Peyer's patch (tissue), 4 donors: ENCODE data around the gene SLMAP. TPM values are rescaled to one million over a fixed set of nuclear protein-coding genes. Genes with fewer than 3 reads are reported as not detected.

Experiments
- DNase-seq, 3 donors: peaks; one replicate each; pipeline ENCODE4 v3.0.0-alpha.2; 2017 to 2019
- H3K27ac ChIP-seq, 4 donors: fragments of 200-600 bp; sonication (generic); one replicate each; pipeline ENCODE4 v1.5.1; 2016 to 2019
- H3K27me3 ChIP-seq, 2 donors: fragments of 200-600 bp; sonication (generic); one replicate each; pipeline ENCODE4 v1.5.1; 2019
- H3K36me3 ChIP-seq, 3 donors: fragments of 200-600 bp; sonication (generic); one replicate each; pipeline ENCODE4 v1.5.1; 2016 to 2019
- H3K4me1 ChIP-seq, 4 donors: fragments of 200-600 bp; sonication (generic); one replicate each; pipeline ENCODE4 v1.5.1; 2016 to 2019
- H3K4me3 ChIP-seq, 4 donors: fragments of 200-600 bp; sonication (generic); 1 replicate in 3 of 4; 2 replicates in 1 of 4; pipeline ENCODE4 v1.5.1; 2016 to 2019; ENCODE audit warnings: mild to moderate bottlenecking in 1 of 4
- H3K9me3 ChIP-seq, 4 donors: fragments of 200-600 bp; sonication (generic); one replicate each; pipeline ENCODE4 v1.5.1; 2016 to 2019; ENCODE audit warnings: mild to moderate bottlenecking in 1 of 4
- POLR2A ChIP-seq, 2 donors: fragments of 450-650 bp; IDR thresholded peaks; one replicate each; pipeline ENCODE4 v1.5.1; 2017; ENCODE audit warnings: antibody characterized with exemption in 2 of 2, mild to moderate bottlenecking in 2 of 2, moderate library complexity in 2 of 2
- total RNA-seq, 4 donors: library from RNA; depleted of rRNA; stranded (reverse); fragments of >200 nt; gene quantifications; one replicate each; pipeline ENCODE4 v1.1.0, GENCODE V29; 2016
- TF ChIP-seq, protein P1 (sequence below), 6 experiments: fragments of 450-650 bp in 4 of 6; fragments of 200-600 bp in 2 of 6; sonication (generic) in 1 of 6; IDR thresholded peaks; one replicate each; pipeline ENCODE4 v1.5.1; 2017 to 2019; ENCODE audit warnings: antibody characterized with exemption in 6 of 6, mild to moderate bottlenecking in 3 of 6, moderate library complexity in 1 of 6

Gene SLMAP
- total RNA-seq, 4 donors from 2014 or later, result 80.8 to 215 (median 94.4) TPM

DNA sequence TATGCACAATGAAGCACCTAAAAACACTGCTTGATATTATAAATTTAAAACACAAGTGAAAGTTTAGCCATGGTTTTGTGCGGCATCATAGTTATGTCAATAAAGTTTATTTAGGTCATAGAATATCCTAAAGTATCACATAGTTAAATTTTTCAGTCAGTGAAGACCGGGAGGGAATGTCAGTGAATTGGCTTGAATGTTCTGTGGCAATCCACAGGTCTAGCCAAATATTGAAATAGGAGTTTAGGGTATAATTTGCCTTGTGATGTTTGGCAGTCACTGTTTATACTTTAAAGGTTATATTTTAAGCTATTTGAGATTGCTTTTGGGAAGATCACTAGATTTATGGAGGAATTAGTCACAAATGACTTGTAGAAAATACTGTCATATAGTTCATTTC lies 172.4 kb downstream of the SLMAP start:
- Histone ChIP-seq H3K36me3 (peaks cover 0 to 44% (median 0%) of the 10 kb centered on the region in 3 donors), H3K27ac (no peak overlapping the region), H3K27me3 (no peaks in the 10 kb centered on the region), H3K4me1 (no peaks in the 10 kb centered on the region), H3K4me3 (no peak overlapping the region), H3K9me3 (no peaks in the 10 kb centered on the region)
- TF ChIP-seq POLR2A (IDR thresholded peaks at IDR 0.05), result no peak
- DNase-seq, result no peak

DNA sequence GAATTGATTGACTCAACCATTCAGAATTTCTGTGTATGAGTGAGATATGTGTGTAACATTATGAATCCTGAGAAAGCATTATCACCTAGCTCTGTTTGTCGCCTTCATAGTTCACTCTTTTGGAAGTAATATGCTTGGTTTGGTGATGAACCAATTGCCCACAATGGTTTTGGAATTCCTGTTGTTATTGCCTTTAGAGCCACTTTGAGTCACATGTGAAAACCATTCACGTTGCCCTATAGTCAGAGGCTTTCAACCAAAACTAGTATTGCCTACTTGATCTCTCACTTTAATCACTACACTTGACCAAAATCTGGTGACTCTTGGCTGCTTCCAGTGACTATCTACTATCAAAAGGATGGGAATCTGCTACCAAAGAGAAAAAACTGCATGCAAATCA lies 173.9 kb downstream of the SLMAP start:
- TF ChIP-seq POLR2A (IDR thresholded peaks at IDR 0.05), result no peak
- TF ChIP-seq, protein P1, sequence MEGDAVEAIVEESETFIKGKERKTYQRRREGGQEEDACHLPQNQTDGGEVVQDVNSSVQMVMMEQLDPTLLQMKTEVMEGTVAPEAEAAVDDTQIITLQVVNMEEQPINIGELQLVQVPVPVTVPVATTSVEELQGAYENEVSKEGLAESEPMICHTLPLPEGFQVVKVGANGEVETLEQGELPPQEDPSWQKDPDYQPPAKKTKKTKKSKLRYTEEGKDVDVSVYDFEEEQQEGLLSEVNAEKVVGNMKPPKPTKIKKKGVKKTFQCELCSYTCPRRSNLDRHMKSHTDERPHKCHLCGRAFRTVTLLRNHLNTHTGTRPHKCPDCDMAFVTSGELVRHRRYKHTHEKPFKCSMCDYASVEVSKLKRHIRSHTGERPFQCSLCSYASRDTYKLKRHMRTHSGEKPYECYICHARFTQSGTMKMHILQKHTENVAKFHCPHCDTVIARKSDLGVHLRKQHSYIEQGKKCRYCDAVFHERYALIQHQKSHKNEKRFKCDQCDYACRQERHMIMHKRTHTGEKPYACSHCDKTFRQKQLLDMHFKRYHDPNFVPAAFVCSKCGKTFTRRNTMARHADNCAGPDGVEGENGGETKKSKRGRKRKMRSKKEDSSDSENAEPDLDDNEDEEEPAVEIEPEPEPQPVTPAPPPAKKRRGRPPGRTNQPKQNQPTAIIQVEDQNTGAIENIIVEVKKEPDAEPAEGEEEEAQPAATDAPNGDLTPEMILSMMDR (IDR thresholded peaks at IDR 0.05), result no peak
- no peak overlapping the region for H3K4me3 ChIP-seq
- H3K9me3 ChIP-seq, result no peaks in the 10 kb centered on the region
- no peak for DNase-seq
- H3K27me3 ChIP-seq, result no peaks in the 10 kb centered on the region
- peaks cover 0 to 32% (median 0%) of the 10 kb centered on the region in 3 donors for H3K36me3 ChIP-seq
- H3K4me1 ChIP-seq, result no peaks in the 10 kb centered on the region
- H3K27ac ChIP-seq, result no peak overlapping the region

DNA sequence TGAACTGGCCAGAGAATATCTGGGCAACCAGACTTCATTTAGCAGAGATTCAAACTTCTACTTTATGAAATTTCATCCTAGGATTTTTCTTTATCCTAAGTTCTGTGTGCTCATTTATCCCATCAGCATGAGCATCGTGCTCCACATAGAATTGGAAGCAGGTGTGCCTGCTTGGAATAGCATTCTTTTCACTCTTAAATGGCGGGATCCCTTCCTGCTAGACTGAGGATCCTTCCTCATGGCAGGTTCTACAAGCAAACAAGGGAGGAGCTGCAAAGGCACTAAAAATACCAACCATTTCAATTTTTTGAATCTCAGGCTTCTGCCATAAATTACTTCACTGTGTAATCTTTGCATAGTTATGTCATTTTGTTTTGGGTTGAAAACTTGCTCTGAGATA lies 177.5 kb downstream of the SLMAP start:
- Histone ChIP-seq H3K4me1 (no peaks in the 10 kb centered on the region), H3K36me3 (peaks cover 0 to 11% (median 0%) of the 10 kb centered on the region in 3 donors), H3K4me3 (no peak overlapping the region), H3K27me3 (no peaks in the 10 kb centered on the region), H3K9me3 (no peaks in the 10 kb centered on the region), H3K27ac (no peak overlapping the region)
- TF ChIP-seq, protein P1 (IDR thresholded peaks at IDR 0.05), result no peak
- TF ChIP-seq POLR2A (IDR thresholded peaks at IDR 0.05), result no peak
- DNase-seq, result no peak

DNA sequence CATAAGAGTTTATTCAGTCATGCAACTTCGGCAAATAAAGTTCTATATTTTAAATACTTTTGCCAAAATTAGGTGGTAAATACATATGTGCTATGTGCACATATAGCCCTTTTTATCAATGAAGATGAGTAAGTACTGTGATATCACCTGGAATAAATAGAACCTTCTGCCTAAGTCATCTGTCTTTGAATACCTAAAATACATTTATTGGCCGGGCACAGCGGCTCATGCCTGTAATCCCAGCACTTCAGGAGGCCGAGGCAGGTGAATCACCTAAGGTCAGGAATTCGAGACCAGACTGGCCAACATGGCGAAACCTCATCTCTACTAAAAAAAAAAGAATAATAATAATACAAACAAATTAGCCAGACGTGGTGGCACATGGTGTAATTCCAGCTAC lies 178.3 kb downstream of the SLMAP start:
- H3K36me3 ChIP-seq, result peaks cover 0 to 5% (median 0%) of the 10 kb centered on the region in 3 donors
- no peaks in the 10 kb centered on the region for H3K27me3 ChIP-seq
- no peaks in the 10 kb centered on the region for H3K4me1 ChIP-seq
- TF ChIP-seq, protein P1 (IDR thresholded peaks at IDR 0.05), result no peak
- no peak for TF ChIP-seq POLR2A (IDR thresholded peaks at IDR 0.05)
- no peaks in the 10 kb centered on the region for H3K9me3 ChIP-seq
- H3K27ac ChIP-seq, result no peak overlapping the region
- no peak overlapping the region for H3K4me3 ChIP-seq
- no peak for DNase-seq

DNA sequence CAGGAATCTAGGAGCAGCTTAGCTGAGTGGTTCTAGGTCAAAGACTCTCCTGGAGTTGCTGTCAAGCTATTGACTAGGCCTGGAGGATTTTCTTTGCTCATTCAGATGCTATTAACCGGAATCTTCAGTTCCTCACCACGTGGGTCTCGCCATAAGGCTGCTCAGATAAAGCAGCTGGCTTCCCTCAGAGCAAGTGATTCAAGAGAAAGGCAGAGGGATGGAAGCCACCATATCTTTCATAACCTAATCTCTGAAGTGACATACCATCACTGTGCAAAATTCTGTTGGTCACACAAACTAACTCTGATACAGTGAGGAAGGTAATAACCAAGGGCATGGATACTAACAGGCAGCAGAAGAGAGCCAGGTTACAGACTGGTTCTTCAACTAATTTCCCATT lies 179.4 kb downstream of the SLMAP start:
- Histone ChIP-seq H3K36me3 (peaks cover 0 to under 1% (median 0%) of the 10 kb centered on the region in 3 donors), H3K4me3 (no peak overlapping the region), H3K27ac (no peak overlapping the region), H3K4me1 (no peaks in the 10 kb centered on the region), H3K9me3 (no peaks in the 10 kb centered on the region), H3K27me3 (no peaks in the 10 kb centered on the region)
- no peak for DNase-seq
- TF ChIP-seq, protein P1 (IDR thresholded peaks at IDR 0.05), result no peak
- no peak for TF ChIP-seq POLR2A (IDR thresholded peaks at IDR 0.05)

DNA sequence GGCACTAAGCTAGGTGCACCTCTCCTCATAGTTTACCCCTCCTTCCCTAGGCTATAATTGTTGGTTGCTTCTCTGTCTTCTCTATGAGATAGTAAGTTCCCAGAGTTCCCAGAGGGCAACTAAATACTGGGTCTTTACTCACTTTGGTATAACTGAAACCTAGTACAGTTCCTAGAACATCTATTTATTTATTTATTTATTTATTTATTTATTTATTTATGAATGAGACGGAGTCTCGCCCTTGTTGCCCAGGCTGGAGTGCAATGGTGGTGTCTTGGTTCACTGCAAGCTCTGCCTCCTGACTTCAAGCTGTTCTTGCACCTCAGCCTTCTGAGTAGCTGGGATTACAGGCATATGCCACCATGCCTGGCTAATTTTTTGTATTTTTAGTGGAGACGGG lies 181.0 kb downstream of the SLMAP start:
- Histone ChIP-seq H3K27me3 (no peaks in the 10 kb centered on the region), H3K9me3 (no peaks in the 10 kb centered on the region), H3K4me3 (no peak overlapping the region), H3K4me1 (no peaks in the 10 kb centered on the region), H3K36me3 (no peaks in the 10 kb centered on the region), H3K27ac (no peak overlapping the region)
- DNase-seq, result no peak
- TF ChIP-seq, protein P1 (IDR thresholded peaks at IDR 0.05), result no peak
- TF ChIP-seq POLR2A (IDR thresholded peaks at IDR 0.05), result no peak
